Erythroblast (primary cell): ENCODE data around the gene GPC6.
A peak's percentile ranks its signal among the peaks of the same experiment; 100 is the strongest.

Experiments used
- DNase-seq, 2 experiments: peaks; one replicate each; lab custom pipeline; 2025; lab: John Stamatoyannopoulos, UW
- GATA1 ChIP-seq: IDR thresholded peaks from 2 replicates; pipeline ENCODE4 v1.6.1; 2011; ENCODE audit warnings: low read depth, mild to moderate bottlenecking, control low read depth, low read length, moderate library complexity
- POLR2A ChIP-seq: IDR thresholded peaks from 2 replicates; pipeline ENCODE4 v1.6.1; 2011; ENCODE audit warnings: mild to moderate bottlenecking, low read length

Gene GPC6

DNA sequence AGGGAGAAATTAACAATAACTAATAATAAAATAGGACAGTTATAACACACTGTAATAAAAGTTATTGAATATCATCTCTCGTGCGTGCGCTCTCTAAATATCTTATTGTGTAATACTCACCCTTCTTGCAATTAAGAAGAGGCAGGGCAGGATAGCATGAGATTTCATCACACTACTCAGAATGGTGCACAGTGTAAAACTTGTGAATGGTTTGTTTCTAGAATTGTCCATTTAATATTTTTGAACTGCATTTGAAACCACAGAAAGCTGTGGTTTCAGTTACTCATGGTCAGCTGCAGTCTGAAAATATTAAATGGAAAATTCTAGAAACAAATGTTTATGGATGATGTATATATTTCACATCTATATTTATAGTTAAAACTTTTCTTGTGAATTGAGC lies 1091.8 kb downstream of the GPC6 start:
- no peak for DNase-seq
- no peak for TF ChIP-seq GATA1
- TF ChIP-seq POLR2A, result no peak

DNA sequence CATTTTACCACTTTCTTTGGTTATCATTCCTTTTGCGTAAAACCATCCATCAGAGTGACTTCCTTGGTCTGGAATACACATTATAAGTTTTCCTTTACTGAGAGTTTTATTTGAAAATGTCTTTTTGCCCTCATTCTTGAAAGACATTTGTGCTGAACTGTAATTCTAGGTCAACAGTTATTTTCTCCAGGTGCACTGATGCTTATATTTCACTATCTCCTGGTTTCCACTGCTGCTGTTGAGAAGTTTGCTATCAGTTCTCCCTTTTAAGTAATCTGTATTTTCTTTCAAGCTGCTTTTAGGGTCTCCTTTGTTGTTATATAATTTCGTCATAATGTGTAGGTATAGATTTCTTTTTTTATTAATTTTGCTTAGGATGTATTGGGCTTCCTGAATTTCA lies 1092.9 kb downstream of the GPC6 start:
- TF ChIP-seq GATA1 (no peak), POLR2A (no peak)
- DNase-seq, result no peak

GRCh38 chr13:94322925-94323763 lies 1096.5 kb downstream of the GPC6 start:
- TF ChIP-seq POLR2A (no peak), GATA1 (no peak)
- DNase-seq, result no peak

- TF ChIP-seq POLR2A, result no peak
- no peak for TF ChIP-seq GATA1
- no peak for DNase-seq
Observed at GRCh38 chr13:94323764-94324758, 1097.5 kb downstream of the GPC6 start.

DNA sequence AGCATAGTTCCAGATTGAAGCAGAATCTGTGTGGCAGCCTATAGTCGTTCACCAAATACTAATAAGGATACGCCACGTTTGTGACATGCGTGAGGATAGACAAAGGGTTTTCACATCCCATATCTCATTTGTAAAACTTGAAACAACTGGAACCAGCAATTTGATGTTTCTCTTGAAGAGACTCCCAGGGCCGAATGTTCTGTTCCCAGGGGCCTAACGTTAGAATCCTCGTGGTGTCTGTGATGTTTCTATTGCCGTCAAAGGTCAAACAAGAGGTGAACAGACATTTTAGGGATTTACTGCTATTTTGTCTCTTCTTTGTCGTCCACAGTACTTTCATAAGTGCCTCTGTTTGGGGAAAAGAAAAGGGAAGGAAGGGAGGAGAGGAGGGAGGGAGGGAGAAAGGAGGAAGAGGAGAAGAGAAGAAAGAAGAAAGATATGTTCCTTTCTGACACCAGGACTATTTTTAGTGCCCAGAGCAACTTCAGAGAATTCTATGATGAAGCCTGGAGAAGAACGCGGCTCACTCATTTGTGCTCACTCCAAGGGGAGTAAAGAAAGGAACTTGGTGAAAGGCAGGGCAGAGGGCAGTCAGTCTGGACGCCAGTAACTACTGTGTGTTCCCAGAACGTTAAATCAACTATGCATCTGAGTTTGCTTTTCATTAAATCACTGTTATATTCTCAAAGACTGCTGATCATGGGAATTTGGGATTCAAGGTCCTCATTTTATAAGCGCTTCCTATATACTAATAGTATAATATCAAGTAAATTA lies 1098.3 kb downstream of the GPC6 start:
- no peak for TF ChIP-seq POLR2A
- no peak for TF ChIP-seq GATA1
- no peak for DNase-seq

GRCh38 chr13:94325650-94326049 lies 1099.0 kb downstream of the GPC6 start:
- no peak for DNase-seq
- TF ChIP-seq POLR2A (no peak), GATA1 (no peak)

DNA sequence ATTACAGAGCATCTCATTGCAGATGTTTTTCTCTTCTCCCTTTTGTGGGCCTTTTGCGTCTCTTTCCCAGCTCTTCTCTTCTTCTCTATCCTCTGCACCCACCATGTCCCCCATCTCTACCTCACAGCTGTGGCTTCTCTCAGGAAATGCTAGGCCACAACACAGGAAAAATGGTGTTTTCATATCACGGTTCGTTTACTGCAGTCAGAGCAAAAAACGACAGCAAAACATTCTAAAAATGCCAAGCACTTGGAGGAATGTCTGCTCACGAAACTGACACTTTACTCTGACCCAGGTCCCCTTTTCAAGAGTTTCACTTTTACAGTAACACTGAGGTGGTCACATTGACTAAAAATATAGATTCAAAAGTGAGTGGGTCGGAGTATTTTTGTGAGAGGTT lies 1100.7 kb downstream of the GPC6 start:
- no peak for TF ChIP-seq POLR2A
- no peak for DNase-seq

GRCh38 chr13:94328381-94329041 lies 1101.9 kb downstream of the GPC6 start:
- no peak for DNase-seq

GRCh38 chr13:94329277-94329676 lies 1102.7 kb downstream of the GPC6 start:
- DNase-seq, result no peak
- no peak for TF ChIP-seq POLR2A
- no peak for TF ChIP-seq GATA1

More at GRCh38 chr13:94328381-94329041, 1101.9 kb downstream of the GPC6 start:
- no peak for TF ChIP-seq GATA1
- no peak for TF ChIP-seq POLR2A

DNA sequence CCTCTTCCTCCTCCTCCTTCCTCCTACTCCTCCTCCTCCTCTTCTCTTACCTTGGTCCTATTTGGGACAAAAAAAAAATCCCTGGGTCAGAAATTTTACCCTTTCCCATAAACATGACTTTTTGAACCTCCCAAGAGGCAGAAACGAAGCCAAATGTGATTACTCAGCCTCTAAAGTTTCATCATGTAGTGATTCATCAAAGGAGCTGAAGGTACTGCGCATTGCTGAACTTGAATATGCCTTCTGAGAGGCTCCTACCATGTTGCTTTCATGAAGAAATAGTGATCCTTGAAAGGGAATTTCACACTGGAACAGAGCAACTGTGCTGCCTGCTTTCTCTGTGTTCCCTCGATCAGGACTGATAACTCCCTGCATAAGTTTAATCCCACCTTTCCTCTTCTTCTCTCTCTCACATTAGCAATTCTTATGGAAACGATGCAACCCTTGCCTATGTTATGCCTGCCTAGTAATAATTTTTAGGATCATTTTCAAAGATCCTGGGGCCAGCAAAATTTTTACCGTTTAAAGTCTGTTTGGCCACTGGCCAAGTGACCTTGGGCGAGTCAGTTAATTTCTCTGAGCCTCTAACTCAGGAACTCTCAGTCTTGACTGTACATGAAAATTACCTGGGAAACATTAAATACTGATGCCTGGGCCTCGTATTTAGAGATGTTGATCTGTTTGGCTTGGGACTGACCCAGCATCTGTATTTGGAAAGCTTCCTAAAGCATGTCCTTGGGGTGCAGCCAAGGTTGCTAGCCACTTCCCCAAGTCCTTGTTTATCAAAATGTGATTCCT lies 1103.3 kb downstream of the GPC6 start:
- peak in 1 of 2 experiments; percentile 26 for DNase-seq

DNA sequence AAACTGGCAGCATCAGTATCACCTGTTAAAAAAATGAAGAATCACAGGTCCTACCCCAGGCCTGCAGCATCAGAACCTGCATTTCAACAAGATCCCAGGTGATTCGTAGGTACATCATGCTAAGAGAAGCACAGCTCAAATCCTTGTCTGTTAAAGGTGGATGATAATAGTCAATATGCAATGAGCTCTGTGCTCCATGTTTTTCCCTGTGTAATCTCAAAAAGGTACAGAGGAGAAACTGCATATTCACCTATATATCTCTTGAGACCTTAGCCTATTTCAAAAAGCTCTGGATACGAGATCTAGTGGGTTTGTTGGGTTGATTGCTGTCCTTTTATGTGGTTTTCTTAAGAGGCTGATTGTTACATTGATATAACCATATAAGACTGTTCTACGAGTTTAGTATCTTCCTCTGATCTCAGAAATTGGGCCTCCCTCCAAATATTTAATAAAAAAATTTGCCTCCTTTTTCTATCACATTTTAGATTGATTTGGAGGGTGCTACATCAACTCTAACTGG lies 1104.0 kb downstream of the GPC6 start:
- no peak for TF ChIP-seq GATA1
- TF ChIP-seq POLR2A, result no peak
- DNase-seq, result no peak

More for the DNA sequence above, 1103.3 kb downstream of the GPC6 start:
- no peak for TF ChIP-seq POLR2A
- no peak for TF ChIP-seq GATA1

DNA sequence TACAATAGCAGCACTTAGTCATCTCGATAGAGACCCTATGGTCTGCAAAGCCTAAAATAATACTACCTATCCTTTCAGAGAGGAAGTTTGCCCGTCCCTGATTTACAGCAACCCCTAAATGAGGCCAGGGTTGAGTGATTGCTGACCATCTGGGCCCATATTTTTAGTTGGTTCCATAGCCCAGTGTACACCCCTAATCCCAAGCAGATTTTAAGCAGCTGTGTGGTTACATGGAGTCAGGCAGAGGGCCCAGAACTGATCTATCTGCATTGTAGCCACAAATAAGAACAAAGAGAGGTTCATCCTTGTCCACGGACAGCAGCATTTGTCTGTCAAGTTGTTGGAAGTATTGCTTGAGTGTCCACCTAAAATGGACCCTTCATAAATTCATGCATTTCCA lies 1104.7 kb downstream of the GPC6 start:
- TF ChIP-seq POLR2A, result no peak
- no peak for TF ChIP-seq GATA1
- no peak for DNase-seq
